Activated naive CD4-positive, alpha-beta T cell treated with anti-CD3 and anti-CD28 coated beads for 36 hours (primary cell): ENCODE results near the gene TRAPPC3. TPM values are rescaled to one million over a fixed set of nuclear protein-coding genes. Genes with fewer than 3 reads are reported as not detected.

Experiments
- CTCF ChIA-PET: fragments of 350-600 bp; sonication (Branson Sonifier 250); formaldehyde crosslinking; loops from one replicate; lab custom pipeline; 2021; ENCODE audit warnings: antibody characterized with exemption; lab: Charles Lee
- DNase-seq: peaks from one replicate; pipeline ENCODE4 v3.0.0-alpha.2; 2020
- H3K27ac Mint-ChIP-seq: one replicate; pipeline ENCODE4 v1.8.0; 2021; ENCODE audit warnings: mild to moderate bottlenecking, mixed read lengths
- H3K27me3 Mint-ChIP-seq: one replicate; pipeline ENCODE4 v1.8.0; 2021; ENCODE audit warnings: low read depth, mixed read lengths
- H3K36me3 Mint-ChIP-seq: one replicate; pipeline ENCODE4 v1.8.0; 2021; ENCODE audit warnings: low read depth, mixed read lengths
- H3K4me1 Mint-ChIP-seq: one replicate; pipeline ENCODE4 v1.8.0; 2021; ENCODE audit warnings: low read depth, mixed read lengths
- H3K4me3 Mint-ChIP-seq: one replicate; pipeline ENCODE4 v1.8.0; 2021; ENCODE audit warnings: mild to moderate bottlenecking, moderate library complexity, mixed read lengths
- H3K9me3 Mint-ChIP-seq: one replicate; pipeline ENCODE4 v1.8.0; 2021; ENCODE audit warnings: mixed read lengths
- intact Hi-C: fragments of 100-400 bp; cut with micrococcal nuclease; formaldehyde crosslinking; loops from one replicate; pipeline ENCODE4 v1.15.1; 2023
- total RNA-seq, 2 experiments: library from RNA; stranded (reverse); gene quantifications; one replicate each; pipeline ENCODE4 v1.2.3, GENCODE V29; 2021

Gene TRAPPC3
- total RNA-seq, 2 experiments from 2014 or later: 35.9 to 37.6 TPM

- H3K36me3 Mint-ChIP-seq: peaks cover 2% of the 10 kb centered on the region
- CTCF ChIA-PET: interaction anchor here (1.9 kb wide), 1 partner anchor 45 kb away, joined by 4 read pairs; no protein-coding TSS in a partner anchor
- H3K4me3 Mint-ChIP-seq: no peak overlapping the region
- H3K27me3 Mint-ChIP-seq: no peaks in the 10 kb centered on the region
- H3K27ac Mint-ChIP-seq: no peak overlapping the region
- no peaks in the 10 kb centered on the region for H3K9me3 Mint-ChIP-seq
- peaks cover 53% of the 10 kb centered on the region for H3K4me1 Mint-ChIP-seq
- DNase-seq: no peak
- intact Hi-C loops: no loop called here
Observed at GRCh38 chr1:36143424-36143823, 5.9 kb downstream of the TRAPPC3 start.

DNA sequence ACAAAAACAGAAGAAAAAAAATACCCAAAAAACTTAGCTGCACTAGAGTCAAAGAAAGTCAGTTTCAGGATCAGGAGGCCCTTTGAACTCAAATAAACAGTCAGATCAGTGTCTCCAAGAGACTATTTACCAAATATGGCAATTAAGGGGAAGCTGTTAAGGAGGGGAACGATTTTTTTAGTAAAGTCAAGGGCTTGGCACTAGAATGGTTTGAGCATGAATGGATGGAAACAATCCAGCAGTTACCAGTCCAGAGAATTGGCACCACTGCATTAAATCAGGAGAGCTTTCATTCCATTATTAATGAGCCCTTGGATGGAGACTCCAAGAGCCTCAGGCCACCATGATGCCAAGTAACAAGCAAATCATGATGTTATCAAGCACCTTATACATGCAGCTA lies 7.2 kb downstream of the TRAPPC3 start:
- DNase-seq: no peak
- intact Hi-C loops: no loop called here
- Mint-ChIP-seq H3K36me3 (peaks cover 1% of the 10 kb centered on the region), H3K4me1 (peaks cover 43% of the 10 kb centered on the region), H3K27me3 (no peaks in the 10 kb centered on the region), H3K4me3 (no peak overlapping the region), H3K27ac (no peak overlapping the region), H3K9me3 (no peaks in the 10 kb centered on the region)
- CTCF ChIA-PET: interaction anchor here (0.6 to 1.9 kb wide), 3 partner anchors 40 to 47 kb away, joined by 3 to 4 read pairs (median 3); no protein-coding TSS in a partner anchor

DNA sequence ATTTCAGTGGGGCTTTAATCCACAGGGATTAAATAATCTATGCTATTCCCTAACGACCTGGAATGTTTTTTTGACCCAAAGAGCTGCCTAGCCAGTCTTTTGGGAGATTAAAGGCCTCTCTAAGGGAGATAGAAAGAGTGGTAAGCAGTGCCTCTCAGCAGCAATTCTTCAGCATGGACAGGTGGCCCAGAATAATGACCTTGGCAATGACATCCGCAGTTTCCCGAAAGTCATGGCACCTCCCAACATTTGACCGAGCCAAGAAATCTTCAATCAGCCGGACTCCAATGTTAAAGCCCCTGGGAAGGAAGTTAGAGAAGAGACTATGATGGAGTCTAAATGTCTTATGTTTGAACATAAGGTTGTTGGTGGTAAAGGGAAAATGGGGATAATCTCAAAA lies 9.8 kb downstream of the TRAPPC3 start:
- intact Hi-C loops: no loop called here
- Mint-ChIP-seq H3K36me3 (no peaks in the 10 kb centered on the region), H3K27ac (peak overlapping the region; percentile 0), H3K27me3 (no peaks in the 10 kb centered on the region), H3K4me3 (no peak overlapping the region), H3K4me1 (peaks cover 33% of the 10 kb centered on the region), H3K9me3 (no peaks in the 10 kb centered on the region)
- no peak for DNase-seq
- CTCF ChIA-PET: interaction anchor here (0.9 to 1.5 kb wide), 2 partner anchors 10 to 49 kb away, joined by 3 to 5 read pairs; partner anchors contain the start of gene TRAPPC3

GRCh38 chr1:36137776-36138175 lies 11.5 kb downstream of the TRAPPC3 start:
- peaks cover 22% of the 10 kb centered on the region for H3K4me1 Mint-ChIP-seq
- H3K4me3 Mint-ChIP-seq: no peak overlapping the region
- H3K9me3 Mint-ChIP-seq: no peaks in the 10 kb centered on the region
- intact Hi-C loops: no loop called here
- CTCF ChIA-PET: interaction anchor here (1.6 kb wide), 1 partner anchor 50 kb away, joined by 5 read pairs; no protein-coding TSS in a partner anchor
- H3K27me3 Mint-ChIP-seq: no peaks in the 10 kb centered on the region
- no peaks in the 10 kb centered on the region for H3K36me3 Mint-ChIP-seq
- DNase-seq: no peak
- H3K27ac Mint-ChIP-seq: no peak overlapping the region

GRCh38 chr1:36137226-36137625 lies 12.1 kb downstream of the TRAPPC3 start:
- CTCF ChIA-PET: interaction anchor here (1.6 kb wide), 1 partner anchor 51 kb away, joined by 5 read pairs; no protein-coding TSS in a partner anchor
- no peaks in the 10 kb centered on the region for H3K36me3 Mint-ChIP-seq
- peaks cover 19% of the 10 kb centered on the region for H3K4me1 Mint-ChIP-seq
- no peak for DNase-seq
- H3K9me3 Mint-ChIP-seq: no peaks in the 10 kb centered on the region
- H3K27ac Mint-ChIP-seq: no peak overlapping the region
- no peak overlapping the region for H3K4me3 Mint-ChIP-seq
- intact Hi-C loops: no loop called here
- H3K27me3 Mint-ChIP-seq: no peaks in the 10 kb centered on the region

GRCh38 chr1:36136535-36136934 lies 12.8 kb downstream of the TRAPPC3 start:
- CTCF ChIA-PET: interaction anchor here (3.9 kb wide), 1 partner anchor 43 kb away, joined by 23 read pairs; no protein-coding TSS in a partner anchor
- no peak for DNase-seq
- Mint-ChIP-seq H3K27ac (no peak overlapping the region), H3K4me1 (peaks cover 14% of the 10 kb centered on the region), H3K36me3 (no peaks in the 10 kb centered on the region), H3K4me3 (no peak overlapping the region), H3K27me3 (no peaks in the 10 kb centered on the region), H3K9me3 (no peaks in the 10 kb centered on the region)
- intact Hi-C loops: no loop called here

DNA sequence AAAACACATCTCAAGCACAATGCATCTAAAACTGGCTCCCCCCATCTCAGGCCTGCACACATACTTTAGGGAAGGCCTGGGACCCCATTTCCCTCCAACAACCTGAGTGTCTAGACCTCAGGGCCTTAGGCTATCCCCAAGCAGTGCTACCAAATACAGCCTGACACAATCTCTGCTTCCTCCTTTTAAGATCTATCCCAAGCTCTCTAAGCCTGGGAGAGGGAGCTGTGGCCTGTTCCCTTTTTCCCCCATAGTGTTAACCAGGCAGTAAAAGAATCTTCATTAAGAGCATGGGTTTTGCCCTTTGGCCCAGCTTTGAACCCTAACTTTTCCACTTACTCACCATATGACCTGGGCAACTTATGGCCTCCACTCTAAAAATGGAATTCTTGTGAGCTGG lies 13.5 kb downstream of the TRAPPC3 start:
- Mint-ChIP-seq H3K4me3 (no peak overlapping the region), H3K27me3 (no peaks in the 10 kb centered on the region), H3K36me3 (no peaks in the 10 kb centered on the region), H3K27ac (no peak overlapping the region), H3K4me1 (peaks cover 7% of the 10 kb centered on the region), H3K9me3 (no peaks in the 10 kb centered on the region)
- intact Hi-C loops: no loop called here
- DNase-seq: no peak
- CTCF ChIA-PET: interaction anchor here (0.9 to 3.9 kb wide), 8 partner anchors 9 to 196 kb away, joined by 3 to 61 read pairs (median 8); no protein-coding TSS in a partner anchor

DNA sequence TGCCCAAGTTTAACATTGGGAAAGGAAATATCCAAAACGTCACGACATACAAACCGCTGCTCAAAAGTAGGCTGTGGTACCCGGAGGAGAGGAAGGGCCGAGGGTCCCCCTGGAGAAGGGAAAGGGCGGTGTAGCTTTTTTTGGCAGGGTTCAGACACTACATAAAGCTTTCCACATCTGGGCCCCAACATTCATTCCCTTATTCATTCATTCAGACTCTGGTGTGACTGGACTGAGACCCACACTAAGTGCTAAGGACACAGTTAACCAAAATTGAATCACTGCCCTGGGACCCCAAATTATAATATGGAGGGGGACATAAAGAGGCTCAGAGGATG lies 14.0 kb downstream of the TRAPPC3 start:
- no peaks in the 10 kb centered on the region for H3K27me3 Mint-ChIP-seq
- no peaks in the 10 kb centered on the region for H3K36me3 Mint-ChIP-seq
- H3K4me1 Mint-ChIP-seq: peaks cover 2% of the 10 kb centered on the region
- H3K27ac Mint-ChIP-seq: no peak overlapping the region
- intact Hi-C loops: no loop called here
- no peak for DNase-seq
- no peaks in the 10 kb centered on the region for H3K9me3 Mint-ChIP-seq
- CTCF ChIA-PET: interaction anchor here (0.6 to 3.9 kb wide), 18 partner anchors 10 to 676 kb away, joined by 3 to 61 read pairs (median 5); partner anchors contain the start of gene TRAPPC3
- H3K4me3 Mint-ChIP-seq: no peak overlapping the region

DNA sequence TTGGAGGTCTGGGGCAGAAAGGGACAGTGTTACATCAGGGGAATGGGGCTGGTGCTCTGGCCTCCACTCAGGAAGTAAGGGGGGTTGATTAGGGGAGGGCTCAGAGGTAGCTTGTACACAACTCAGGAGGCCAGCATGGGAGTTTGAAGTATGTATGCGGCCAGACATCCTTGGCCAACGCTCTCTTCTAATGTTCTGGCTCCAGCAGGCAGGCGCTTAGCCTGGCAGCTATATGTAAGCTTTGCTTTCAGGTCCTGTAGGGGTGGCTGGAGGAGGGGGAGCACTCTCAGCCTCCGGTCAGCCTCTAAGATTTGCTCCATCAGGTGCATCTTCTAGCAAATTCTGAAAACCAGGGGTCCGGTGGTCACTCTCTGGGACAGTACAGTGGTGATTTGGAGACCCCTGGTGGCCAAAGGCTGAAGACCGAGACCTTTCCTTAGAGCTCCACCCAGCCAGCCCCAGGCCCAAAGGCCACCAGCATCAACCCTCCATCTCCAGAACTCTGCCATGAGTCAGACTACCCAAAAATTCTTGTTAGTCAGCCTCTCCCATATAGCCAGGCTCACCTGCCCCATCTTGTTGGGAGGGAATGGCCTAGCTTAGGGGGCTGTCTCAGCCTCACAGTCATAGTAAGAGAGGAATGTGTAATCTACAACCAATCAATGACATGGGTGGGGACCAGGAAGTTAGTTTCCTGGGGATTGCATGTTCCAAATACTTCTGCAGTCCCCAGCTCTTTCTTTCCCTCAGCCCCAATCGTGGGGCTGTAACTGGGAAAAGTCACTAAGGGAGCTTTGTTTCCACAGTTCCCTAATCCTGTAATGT lies 14.6 kb downstream of the TRAPPC3 start:
- H3K27me3 Mint-ChIP-seq: no peaks in the 10 kb centered on the region
- H3K9me3 Mint-ChIP-seq: no peaks in the 10 kb centered on the region
- DNase-seq: peak; percentile 57
- intact Hi-C loops: loop anchor here (1.0 kb wide), 1 partner anchor 35 kb away; no protein-coding TSS in a partner anchor
- peaks cover 2% of the 10 kb centered on the region for H3K4me1 Mint-ChIP-seq
- CTCF ChIA-PET: interaction anchor here (0.6 to 3.9 kb wide), 23 partner anchors 10 to 675 kb away, joined by 3 to 61 read pairs (median 5); partner anchors contain the start of gene TRAPPC3
- H3K4me3 Mint-ChIP-seq: no peak overlapping the region
- H3K27ac Mint-ChIP-seq: no peak overlapping the region
- no peaks in the 10 kb centered on the region for H3K36me3 Mint-ChIP-seq

DNA sequence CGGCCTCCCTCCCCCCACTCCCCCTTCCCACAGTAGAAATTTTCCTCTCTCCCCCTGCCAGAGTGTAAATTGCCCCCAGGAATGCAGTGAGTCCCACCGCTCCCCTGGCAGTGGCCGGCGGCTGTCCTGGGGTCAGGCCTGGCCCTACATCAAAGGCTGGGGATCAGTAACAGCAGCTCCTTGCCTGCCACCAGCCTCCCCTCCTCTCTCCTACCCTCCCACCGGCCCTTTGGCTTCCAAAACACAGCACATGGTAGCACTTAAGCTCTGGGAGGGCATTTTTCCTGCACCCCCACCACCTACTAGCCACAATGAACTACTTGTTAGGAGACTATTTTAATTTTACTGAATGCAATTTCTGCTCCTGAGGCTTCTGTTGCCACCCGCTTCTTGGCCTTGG lies 15.3 kb downstream of the TRAPPC3 start:
- CTCF ChIA-PET: interaction anchor here (0.6 to 3.9 kb wide), 14 partner anchors 12 to 166 kb away, joined by 3 to 61 read pairs (median 6); partner anchors contain the start of gene TRAPPC3
- Mint-ChIP-seq H3K4me1 (peaks cover 2% of the 10 kb centered on the region), H3K4me3 (no peak overlapping the region), H3K9me3 (no peaks in the 10 kb centered on the region), H3K36me3 (no peaks in the 10 kb centered on the region), H3K27ac (no peak overlapping the region), H3K27me3 (no peaks in the 10 kb centered on the region)
- intact Hi-C loops: loop anchor here (1.0 kb wide), 1 partner anchor 35 kb away; no protein-coding TSS in a partner anchor
- DNase-seq: no peak

GRCh38 chr1:36133484-36133883 lies 15.8 kb downstream of the TRAPPC3 start:
- H3K36me3 Mint-ChIP-seq: no peaks in the 10 kb centered on the region
- no peaks in the 10 kb centered on the region for H3K27me3 Mint-ChIP-seq
- DNase-seq: no peak
- peaks cover 2% of the 10 kb centered on the region for H3K4me1 Mint-ChIP-seq
- intact Hi-C loops: no loop called here
- CTCF ChIA-PET: interaction anchor here (0.6 to 3.9 kb wide), 10 partner anchors 14 to 167 kb away, joined by 3 to 61 read pairs (median 6); partner anchors contain the start of gene TRAPPC3
- no peak overlapping the region for H3K4me3 Mint-ChIP-seq
- H3K27ac Mint-ChIP-seq: no peak overlapping the region
- H3K9me3 Mint-ChIP-seq: no peaks in the 10 kb centered on the region

- H3K27ac Mint-ChIP-seq: no peak overlapping the region
- no peaks in the 10 kb centered on the region for H3K27me3 Mint-ChIP-seq
- H3K4me3 Mint-ChIP-seq: no peak overlapping the region
- CTCF ChIA-PET: interaction anchor here (1.1 to 1.8 kb wide), 2 partner anchors 30 to 32 kb away, joined by 6 read pairs; no protein-coding TSS in a partner anchor
- H3K9me3 Mint-ChIP-seq: no peaks in the 10 kb centered on the region
- DNase-seq: no peak
- H3K36me3 Mint-ChIP-seq: no peaks in the 10 kb centered on the region
- H3K4me1 Mint-ChIP-seq: peaks cover 4% of the 10 kb centered on the region
- intact Hi-C loops: no loop called here
Observed at GRCh38 chr1:36132029-36132428, 17.3 kb downstream of the TRAPPC3 start.
